Heart left ventricle (tissue), 13 donors: Measurements from ENCODE around the gene TGFB2.

Experiments
- POLR2A ChIP-seq, 2 donors: fragments of 450-650 bp; IDR thresholded peaks; one replicate each; pipeline ENCODE4 v1.6.1; 2017; ENCODE audit warnings: antibody characterized with exemption in 2 of 2, mild to moderate bottlenecking in 2 of 2, moderate library complexity in 2 of 2
- TF ChIP-seq, protein P1 (sequence below), 12 donors: fragments of 200-600 bp; sonication (generic) in 4 of 12; IDR thresholded peaks; one replicate each; pipeline versions ENCODE4 v1.5.0 to v1.8.0; 2018 to 2022; ENCODE audit warnings: antibody characterized with exemption in 12 of 12, mild to moderate bottlenecking in 5 of 12
- donor health status: ischemic (EF 13 %, LVEDD 7.1; RV severe dilation, severe dysfunction).
- donor health status: DM: no; HTN: yes; CAD: no.
- donor health status: DM: no; HTN: no; CAD: no.
- donor health status: ischemic (EF 25% LVEDD 6.9; RV normal size, moderate dysfunction).
- donor health status: ischemic (EF 25% LVEDD 5.7; RV mildly dilated, moderate dysfunction).
- donor health status: ischemic (EF 35%, LVEDD 5.7; RV mildly dilated, moderate dysfunction).
- donor health status: nonischemic (EF 11% LVEDD 7.7; RV severe dilation, severe dysfunction).
- donor health status: DM: yes; HTN: yes; CAD: no.
- donor health status: PGD.
- donor health status: ischemic (EF 29% LVEDD 5.4; RV normal size, mild dysfunction).
- donor health status: nonischemic (EF 23%, LVEDD 6.1; RV moderate dilation, normal function).

DNA sequence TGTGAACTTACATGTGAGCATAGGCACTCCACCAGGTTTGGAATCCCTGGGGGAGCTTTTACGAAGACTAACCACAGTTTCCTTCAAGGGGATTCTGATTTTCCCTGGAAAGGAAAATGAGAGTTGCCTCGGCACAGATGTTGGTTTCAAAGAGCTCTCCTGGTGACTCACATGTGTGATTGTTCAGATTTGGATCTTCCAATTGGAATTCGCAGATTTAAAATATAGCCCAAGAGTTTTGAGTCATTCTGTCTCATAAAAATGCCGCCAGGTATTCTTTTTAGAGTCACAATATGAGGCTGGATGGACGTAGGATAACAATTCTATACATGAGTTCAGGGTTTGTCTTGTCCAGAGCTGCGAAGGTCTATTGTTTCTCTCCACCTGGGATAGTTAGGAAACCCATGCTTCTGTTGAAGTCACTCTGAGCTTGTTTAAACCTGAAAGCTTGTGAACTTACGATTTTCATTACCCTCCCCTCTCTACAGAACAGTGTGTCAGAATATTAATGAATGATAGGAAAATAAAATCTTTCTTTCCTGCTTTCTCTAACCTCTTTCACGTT, 64.9 kb downstream of the TGFB2 start:
- TF ChIP-seq, protein P1, sequence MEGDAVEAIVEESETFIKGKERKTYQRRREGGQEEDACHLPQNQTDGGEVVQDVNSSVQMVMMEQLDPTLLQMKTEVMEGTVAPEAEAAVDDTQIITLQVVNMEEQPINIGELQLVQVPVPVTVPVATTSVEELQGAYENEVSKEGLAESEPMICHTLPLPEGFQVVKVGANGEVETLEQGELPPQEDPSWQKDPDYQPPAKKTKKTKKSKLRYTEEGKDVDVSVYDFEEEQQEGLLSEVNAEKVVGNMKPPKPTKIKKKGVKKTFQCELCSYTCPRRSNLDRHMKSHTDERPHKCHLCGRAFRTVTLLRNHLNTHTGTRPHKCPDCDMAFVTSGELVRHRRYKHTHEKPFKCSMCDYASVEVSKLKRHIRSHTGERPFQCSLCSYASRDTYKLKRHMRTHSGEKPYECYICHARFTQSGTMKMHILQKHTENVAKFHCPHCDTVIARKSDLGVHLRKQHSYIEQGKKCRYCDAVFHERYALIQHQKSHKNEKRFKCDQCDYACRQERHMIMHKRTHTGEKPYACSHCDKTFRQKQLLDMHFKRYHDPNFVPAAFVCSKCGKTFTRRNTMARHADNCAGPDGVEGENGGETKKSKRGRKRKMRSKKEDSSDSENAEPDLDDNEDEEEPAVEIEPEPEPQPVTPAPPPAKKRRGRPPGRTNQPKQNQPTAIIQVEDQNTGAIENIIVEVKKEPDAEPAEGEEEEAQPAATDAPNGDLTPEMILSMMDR (IDR thresholded peaks at IDR 0.05) = no peak
- no peak for TF ChIP-seq POLR2A (IDR thresholded peaks at IDR 0.05)
